Activated T-helper 2 cell treated with anti-CD3 and anti-CD28 coated beads, Interferon-gamma antibody, Interleukin-2, Interleukin-4, amounts not matched to agents 10 μg/mL and 5 μg/mL and 100 μg/mL, durations not matched to agents 14 hours and 24 hours and 36 hours (primary cell): ENCODE results near the gene ADD1. TPM values are rescaled to one million over a fixed set of nuclear protein-coding genes. Genes with fewer than 3 reads are reported as not detected.

Experiments used
- DNase-seq: peaks from one replicate; pipeline ENCODE4 v3.0.0; 2021; ENCODE audit warnings: low spot score
- H3K27ac Mint-ChIP-seq: one replicate; pipeline ENCODE4 v1.8.0; 2021; ENCODE audit warnings: mixed read lengths
- H3K27me3 Mint-ChIP-seq: one replicate; pipeline ENCODE4 v1.8.0; 2021; ENCODE audit warnings: low read depth, mixed read lengths
- H3K36me3 Mint-ChIP-seq: one replicate; pipeline ENCODE4 v1.8.0; 2021; ENCODE audit warnings: low read depth, mixed read lengths
- H3K4me1 Mint-ChIP-seq: one replicate; pipeline ENCODE4 v1.8.0; 2021; ENCODE audit warnings: low read depth, mixed read lengths
- H3K4me3 Mint-ChIP-seq: one replicate; pipeline ENCODE4 v1.8.0; 2021; ENCODE audit warnings: low read depth, mild to moderate bottlenecking, moderate library complexity, mixed read lengths
- H3K9me3 Mint-ChIP-seq: one replicate; pipeline ENCODE4 v1.8.0; 2021; ENCODE audit warnings: mixed read lengths
- intact Hi-C: fragments of 100-400 bp; cut with micrococcal nuclease; formaldehyde crosslinking; loops from one replicate; pipeline ENCODE4 v1.15.1; 2023
- total RNA-seq: library from RNA; stranded (reverse); gene quantifications from 2 replicates; pipeline ENCODE4 v1.2.3, GENCODE V29; 2022

The ADD1 gene
- total RNA-seq, 1 donor from 2014 or later = 242 TPM

DNA sequence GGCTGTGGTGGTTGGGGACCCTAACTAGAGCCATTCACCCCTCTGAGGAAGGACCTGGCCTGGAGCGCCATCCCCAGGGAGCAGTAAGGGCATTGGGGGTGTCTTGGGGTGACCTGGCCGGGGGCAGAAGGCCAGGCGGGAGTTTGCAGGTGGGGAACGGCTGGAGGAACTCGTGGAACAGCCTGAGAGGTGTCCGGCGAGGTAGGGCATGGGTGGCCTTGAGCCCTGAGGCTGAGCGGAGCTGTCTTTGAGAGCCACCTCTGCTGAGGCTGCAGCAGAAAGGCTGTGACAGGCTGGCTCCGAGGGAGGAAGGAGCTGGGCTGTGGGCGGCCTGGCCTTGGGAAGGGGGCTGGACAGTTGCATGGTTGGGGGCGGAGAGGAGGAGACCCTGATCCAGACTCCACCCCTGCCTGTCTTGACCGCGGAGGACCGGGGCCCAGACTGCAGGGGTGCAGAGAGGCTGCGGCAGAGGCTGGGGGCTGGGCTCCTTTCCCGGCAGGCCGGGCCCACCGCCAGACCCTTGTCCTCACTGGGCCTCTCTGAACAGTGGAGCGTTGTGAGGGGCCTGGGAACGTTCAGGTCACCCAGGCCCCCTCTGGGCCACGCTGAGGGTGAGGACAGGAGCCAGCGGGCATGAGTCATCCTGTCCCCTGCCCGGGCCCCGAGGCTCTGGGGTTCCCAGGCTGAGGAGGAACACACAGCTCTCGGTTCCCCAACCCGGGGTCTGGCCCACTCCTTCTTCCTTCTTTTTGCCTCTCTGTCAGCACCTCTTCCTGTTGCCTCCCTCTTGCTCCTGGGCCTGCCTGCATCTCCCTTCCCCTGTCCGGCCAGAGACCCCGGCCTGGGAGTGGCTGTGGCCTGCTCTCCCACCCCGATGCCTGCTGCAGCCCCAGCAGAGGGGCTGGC, 42.7 kb upstream of the ADD1 start:
- H3K27me3 Mint-ChIP-seq = no peaks in the 10 kb centered on the region
- intact Hi-C loops = no loop called here
- H3K4me1 Mint-ChIP-seq = peaks cover 37% of the 10 kb centered on the region
- no peaks in the 10 kb centered on the region for H3K9me3 Mint-ChIP-seq
- peak overlapping the region; percentile 60 for H3K27ac Mint-ChIP-seq
- H3K36me3 Mint-ChIP-seq = no peaks in the 10 kb centered on the region
- peak overlapping the region; percentile 56 for H3K4me3 Mint-ChIP-seq
- no peak for DNase-seq

DNA sequence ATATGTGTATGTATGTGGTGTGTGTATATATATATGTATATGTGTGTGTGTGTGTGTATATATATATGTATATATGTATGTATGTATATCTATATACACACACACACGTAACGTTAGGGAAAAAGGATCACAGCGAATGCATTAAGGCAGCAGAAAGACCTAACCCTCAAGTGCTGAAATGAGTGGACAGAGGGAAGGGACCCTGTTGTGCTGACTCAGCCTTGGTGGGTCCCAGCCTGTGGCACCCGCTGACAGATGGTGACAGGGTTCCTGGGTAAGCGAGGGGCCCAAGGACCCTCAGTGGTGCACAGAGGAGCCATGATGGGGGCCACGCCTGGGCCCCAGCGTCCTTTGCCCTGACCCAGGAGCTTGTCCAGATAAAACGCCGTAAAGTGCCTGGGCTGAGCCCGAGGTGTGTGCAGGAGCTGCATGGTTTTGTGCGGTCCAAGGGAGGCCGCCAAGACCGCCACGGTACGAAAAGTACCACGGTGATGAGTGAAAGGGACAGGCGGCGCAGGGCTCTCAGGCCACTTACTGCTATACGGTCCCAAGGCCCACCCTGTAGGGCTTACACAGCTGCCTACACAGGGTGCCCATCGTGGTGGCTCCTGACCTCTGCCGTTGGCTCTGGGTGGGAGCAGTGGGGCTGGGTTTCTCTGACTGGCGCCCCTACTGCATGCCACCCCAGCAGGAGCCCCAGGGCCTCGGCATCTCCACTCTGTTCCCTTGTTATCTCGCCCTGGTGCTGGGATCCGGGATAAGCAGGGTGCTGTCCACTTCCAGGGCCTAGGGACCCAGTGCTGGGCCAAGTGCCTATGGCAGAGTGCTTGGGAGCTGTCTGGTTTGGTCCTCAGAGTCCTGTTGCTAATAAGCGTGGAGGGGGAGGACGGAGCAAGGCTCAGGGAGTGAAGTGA, 40.8 kb upstream of the ADD1 start:
- Mint-ChIP-seq H3K36me3 (no peaks in the 10 kb centered on the region), H3K9me3 (no peaks in the 10 kb centered on the region), H3K4me3 (no peak overlapping the region), H3K27me3 (no peaks in the 10 kb centered on the region), H3K4me1 (peaks cover 23% of the 10 kb centered on the region), H3K27ac (no peak overlapping the region)
- DNase-seq = no peak
- intact Hi-C loops = no loop called here

DNA sequence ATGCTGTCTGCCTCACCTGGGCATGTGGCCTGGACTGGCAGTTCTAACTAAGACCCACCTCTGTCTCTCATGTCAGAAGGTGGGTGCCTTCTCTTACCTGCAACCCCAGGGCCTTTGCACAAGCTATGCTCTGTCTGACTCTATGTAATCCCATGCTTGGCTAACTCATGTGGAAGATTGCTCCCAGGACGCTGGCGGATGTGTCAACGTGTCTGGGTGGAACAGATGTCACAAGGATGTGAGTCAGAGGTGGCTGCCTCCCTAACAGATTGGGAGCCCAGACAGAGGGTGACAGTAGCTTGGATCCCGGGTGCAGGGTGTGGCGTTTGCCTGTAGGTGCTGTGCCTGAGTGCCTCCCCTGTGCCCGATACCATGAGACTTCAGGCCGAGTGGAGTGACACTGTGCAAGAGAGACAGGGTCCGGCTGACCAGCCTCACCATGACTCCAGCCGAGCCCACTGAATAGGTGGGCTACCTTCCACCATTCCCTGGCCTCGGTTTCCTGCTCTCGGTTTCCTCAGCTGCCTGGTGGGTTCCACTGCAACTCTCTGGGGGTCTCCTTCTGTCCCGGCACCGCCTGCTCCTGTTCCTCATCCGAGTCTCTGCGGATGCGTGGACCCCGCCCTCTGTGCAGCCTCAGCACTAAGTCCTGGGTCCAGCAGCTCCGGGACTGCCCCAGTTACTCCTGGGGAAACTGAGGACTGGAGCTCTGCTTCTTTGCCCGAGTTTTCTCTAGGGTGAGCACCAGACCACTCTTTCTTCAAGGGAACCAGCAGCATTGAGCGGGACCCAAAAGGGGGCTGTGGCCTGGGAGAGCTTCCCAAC, 39.8 kb upstream of the ADD1 start:
- intact Hi-C loops = no loop called here
- DNase-seq = no peak
- no peaks in the 10 kb centered on the region for H3K9me3 Mint-ChIP-seq
- no peak overlapping the region for H3K27ac Mint-ChIP-seq
- H3K4me1 Mint-ChIP-seq = peaks cover 14% of the 10 kb centered on the region
- H3K36me3 Mint-ChIP-seq = no peaks in the 10 kb centered on the region
- no peak overlapping the region for H3K4me3 Mint-ChIP-seq
- no peaks in the 10 kb centered on the region for H3K27me3 Mint-ChIP-seq

DNA sequence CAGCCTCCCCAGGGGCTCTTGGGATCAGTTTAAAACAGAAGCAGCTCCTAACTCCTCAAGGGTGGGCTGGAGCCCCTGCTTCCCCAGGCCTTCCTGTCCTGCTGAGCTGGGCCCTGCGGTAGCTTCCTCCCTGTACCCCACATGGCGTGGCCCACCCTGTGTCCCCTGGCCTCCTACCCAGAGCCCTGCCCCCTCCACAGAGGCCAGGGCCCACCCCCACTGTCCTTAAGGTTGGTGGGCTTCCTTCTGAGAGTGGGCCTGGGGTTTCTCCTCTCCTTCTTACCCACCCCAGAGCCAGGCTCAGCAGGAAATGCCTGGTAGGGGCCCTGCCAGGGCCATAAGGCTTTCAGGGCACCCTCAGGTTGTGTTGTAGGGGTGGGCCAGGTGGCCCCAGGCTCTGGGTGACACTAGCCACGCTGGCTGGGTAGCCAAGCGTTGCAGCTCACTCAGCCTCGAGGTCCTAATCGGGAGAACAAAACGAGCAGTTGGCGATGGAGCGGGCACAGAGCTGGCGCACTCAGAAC, 39.1 kb upstream of the ADD1 start:
- no peaks in the 10 kb centered on the region for H3K36me3 Mint-ChIP-seq
- H3K4me1 Mint-ChIP-seq = peaks cover 10% of the 10 kb centered on the region
- H3K9me3 Mint-ChIP-seq = no peaks in the 10 kb centered on the region
- no peak overlapping the region for H3K27ac Mint-ChIP-seq
- DNase-seq = no peak
- intact Hi-C loops = no loop called here
- H3K4me3 Mint-ChIP-seq = no peak overlapping the region
- no peaks in the 10 kb centered on the region for H3K27me3 Mint-ChIP-seq

- H3K36me3 Mint-ChIP-seq = no peaks in the 10 kb centered on the region
- H3K9me3 Mint-ChIP-seq = no peaks in the 10 kb centered on the region
- H3K27ac Mint-ChIP-seq = no peak overlapping the region
- DNase-seq = no peak
- peaks cover 8% of the 10 kb centered on the region for H3K4me1 Mint-ChIP-seq
- intact Hi-C loops = no loop called here
- no peak overlapping the region for H3K4me3 Mint-ChIP-seq
- no peaks in the 10 kb centered on the region for H3K27me3 Mint-ChIP-seq
These were observed 38.6 kb upstream of the ADD1 start for GRCh38 chr4:2804973-2805501.

DNA sequence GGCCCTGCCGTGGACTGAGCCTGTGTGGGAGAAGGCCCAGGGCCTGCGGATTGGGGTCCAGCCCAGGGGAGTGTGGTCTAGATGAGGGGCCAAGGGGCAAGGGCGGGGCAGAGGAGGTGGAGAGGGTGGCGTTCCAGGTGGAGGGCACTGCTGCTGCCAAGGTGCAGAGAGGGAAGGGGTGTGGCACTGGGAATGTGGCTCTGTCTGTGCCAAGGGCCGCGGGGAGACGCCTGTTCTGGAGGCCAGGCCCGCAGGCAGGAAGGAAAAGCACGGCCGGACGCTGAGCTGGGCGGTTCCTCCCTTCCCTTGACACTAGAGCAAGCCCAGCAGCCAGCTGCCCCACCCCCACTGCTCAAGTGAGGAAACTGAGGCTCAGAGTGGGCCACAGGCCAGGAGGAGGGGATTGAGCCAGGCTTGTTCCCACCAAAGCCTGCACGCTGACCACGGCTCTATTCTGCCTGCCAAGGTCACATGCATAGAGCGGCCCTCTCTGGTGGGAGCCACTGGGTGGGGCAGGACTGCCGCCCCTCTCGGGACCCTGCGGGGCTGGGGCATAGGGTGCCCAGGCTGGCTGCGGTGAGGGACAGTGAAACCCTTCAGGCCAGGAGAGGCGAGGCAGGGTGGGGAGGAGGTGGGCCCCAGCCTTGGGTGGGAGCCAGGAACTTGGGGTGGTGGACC, 37.8 kb upstream of the ADD1 start:
- no peaks in the 10 kb centered on the region for H3K27me3 Mint-ChIP-seq
- H3K27ac Mint-ChIP-seq = no peak overlapping the region

GRCh38 chr4:2806390-2807355, 37.0 kb upstream of the ADD1 start:
- intact Hi-C loops = no loop called here
- Mint-ChIP-seq H3K27ac (no peak overlapping the region), H3K4me3 (no peak overlapping the region), H3K4me1 (peaks cover 4% of the 10 kb centered on the region), H3K9me3 (no peaks in the 10 kb centered on the region), H3K27me3 (no peaks in the 10 kb centered on the region), H3K36me3 (peaks cover under 1% of the 10 kb centered on the region)
- no peak for DNase-seq

More for the DNA sequence above, 37.8 kb upstream of the ADD1 start:
- intact Hi-C loops = no loop called here
- no peak for DNase-seq
- Mint-ChIP-seq H3K9me3 (no peaks in the 10 kb centered on the region), H3K4me1 (peaks cover 4% of the 10 kb centered on the region), H3K4me3 (no peak overlapping the region), H3K36me3 (no peaks in the 10 kb centered on the region)

GRCh38 chr4:2807571-2807970, 36.1 kb upstream of the ADD1 start:
- Mint-ChIP-seq H3K4me3 (no peak overlapping the region), H3K27ac (no peak overlapping the region)

GRCh38 chr4:2808001-2808400, 35.6 kb upstream of the ADD1 start:
- Mint-ChIP-seq H3K27me3 (no peaks in the 10 kb centered on the region), H3K4me1 (peaks cover 9% of the 10 kb centered on the region), H3K27ac (no peak overlapping the region), H3K36me3 (peaks cover 10% of the 10 kb centered on the region), H3K4me3 (no peak overlapping the region), H3K9me3 (no peaks in the 10 kb centered on the region)
- intact Hi-C loops = no loop called here
- no peak for DNase-seq

More at GRCh38 chr4:2807571-2807970, 36.1 kb upstream of the ADD1 start:
- intact Hi-C loops = no loop called here
- Mint-ChIP-seq H3K4me1 (peaks cover 8% of the 10 kb centered on the region), H3K36me3 (peaks cover 6% of the 10 kb centered on the region), H3K9me3 (no peaks in the 10 kb centered on the region), H3K27me3 (no peaks in the 10 kb centered on the region)
- DNase-seq = no peak

DNA sequence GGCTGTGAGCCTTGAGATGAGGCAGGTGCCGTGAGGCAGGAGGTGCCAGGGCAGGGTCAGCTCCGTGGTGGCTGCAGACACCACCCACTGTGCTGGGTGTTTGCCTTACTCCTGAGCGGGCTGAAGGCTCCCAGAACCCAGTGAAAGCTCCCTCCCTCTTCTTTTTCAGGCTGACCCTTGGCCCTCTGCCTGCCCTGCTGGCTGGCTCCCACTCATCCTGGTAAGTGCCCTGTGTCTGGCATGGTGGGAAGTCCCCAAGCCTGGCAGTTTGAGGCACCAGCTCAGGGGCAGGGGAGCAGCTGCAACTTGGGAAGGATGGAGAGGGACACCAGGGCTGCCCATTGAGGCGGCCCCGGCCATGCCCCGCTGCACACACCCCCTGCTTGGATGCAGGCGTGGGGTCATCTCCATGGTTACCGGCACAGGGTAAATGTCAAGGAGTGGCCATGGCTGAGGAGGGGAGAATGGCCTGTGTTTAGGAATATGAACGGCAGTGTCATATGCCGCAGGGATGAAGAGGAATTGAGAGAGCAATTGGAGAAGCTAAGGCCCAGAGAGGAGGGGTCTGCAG, 33.9 kb upstream of the ADD1 start:
- no peaks in the 10 kb centered on the region for H3K27me3 Mint-ChIP-seq

More for the DNA sequence above, 33.9 kb upstream of the ADD1 start:
- no peak for DNase-seq
- H3K9me3 Mint-ChIP-seq = no peaks in the 10 kb centered on the region
- peak overlapping the region; percentile 8 for H3K4me3 Mint-ChIP-seq
- peaks cover 23% of the 10 kb centered on the region for H3K4me1 Mint-ChIP-seq
- intact Hi-C loops = loop anchor here (5.0 kb wide), 1 partner anchor 38 kb away; no protein-coding TSS in a partner anchor
- peaks cover 23% of the 10 kb centered on the region for H3K36me3 Mint-ChIP-seq
- H3K27ac Mint-ChIP-seq = no peak overlapping the region
